K562 (cell line): ENCODE data around the gene NFILZ. TPM values are rescaled to one million over a fixed set of nuclear protein-coding genes. Genes with fewer than 3 reads are reported as not detected.
A peak's percentile ranks its signal among the peaks of the same experiment; 100 is the strongest.

ENCODE experiments used
- ATAC-seq: fragments of 200-7000 bp; cut with Tn5 transposase; 3 replicates; pipeline ENCODE4 v1.9.1; 2020; ENCODE audit warnings: moderate library complexity
- BruUV-seq: library from RNA; stranded (reverse); fragments of 400-500 nt; replicated peaks from 2 replicates; lab custom pipeline; 2021; lab: Mats Ljungman, UMichigan
- CTCF ChIA-PET: fragments of 300-600 bp; formaldehyde crosslinking; extraction: SDS; loops from one replicate; lab custom pipeline; 2021; ENCODE audit warnings: low intra/inter-chr PET ratio; lab: Yijun Ruan, JAX
- POLR2A ChIA-PET: fragments of 300-600, 350-650 bp; sonication (Branson Sonifier 250); formaldehyde crosslinking; extraction: SDS; loops from one replicate; lab custom pipeline; 2021; ENCODE audit warnings: antibody characterized with exemption, inconsistent platforms; lab: Yijun Ruan, JAX
- DNase-seq, 4 experiments: peaks; one replicate each; pipeline versions ENCODE4 v3.0.0 to v3.0.0-alpha.2; 2011 to 2018; ENCODE audit warnings: low spot score in 3 of 4, mixed read lengths in 3 of 4; ENCODE audit errors: extremely low read depth in 1 of 4
- FAIRE-seq: peaks from 2 replicates; lab custom pipeline; 2011; peaks lifted over from hg19 to GRCh38; lab: Jason Lieb, UNC
- H2AFZ ChIP-seq: 2 replicates; pipeline ENCODE4 v1.6.0; 2011; ENCODE audit warnings: low read depth, low read length, control low read depth, inconsistent platforms
- H3K27ac ChIP-seq: fragments of 200-600 bp; 3 replicates; pipeline ENCODE4 v1.8.0; 2011; ENCODE audit warnings: low read depth, mild to moderate bottlenecking, control low read depth, inconsistent platforms, low read length, moderate library complexity, mixed read lengths; ENCODE audit errors: extremely low read depth
- H3K27me3 ChIP-seq, 2 experiments: fragments of 300-600 bp in 1 of 2; 2 replicates in 1 of 2; 3 replicates in 1 of 2; pipeline versions ENCODE4 v1.6.0 to v1.8.0; 2011; ENCODE audit warnings: inconsistent platforms in 2 of 2, low read length in 2 of 2, mild to moderate bottlenecking in 1 of 2, mixed read lengths in 1 of 2, moderate library complexity in 1 of 2; ENCODE audit not compliant: control insufficient read depth in 2 of 2, insufficient read depth in 2 of 2
- H3K36me3 ChIP-seq: fragments of 300-600 bp; 3 replicates; pipeline ENCODE4 v1.8.0; 2011; ENCODE audit warnings: mild to moderate bottlenecking, low read length, inconsistent platforms; ENCODE audit not compliant: control insufficient read depth, insufficient read depth
- H3K4me1 ChIP-seq, 2 experiments: fragments of 200-600 bp in 1 of 2; replicated peaks in 1 of 2; 2 replicates in 1 of 2; 3 replicates in 1 of 2; pipeline versions ENCODE4 v1.5.1 to v1.8.0; 2011; ENCODE audit warnings: inconsistent platforms in 2 of 2, low read length in 2 of 2, mild to moderate bottlenecking in 1 of 2, mixed read lengths in 1 of 2, moderate library complexity in 1 of 2; ENCODE audit not compliant: control insufficient read depth in 2 of 2, insufficient read depth in 2 of 2
- H3K4me2 ChIP-seq: 2 replicates; pipeline ENCODE4 v1.6.1; 2011; ENCODE audit warnings: low read length, control low read depth, inconsistent platforms, mixed read lengths; ENCODE audit not compliant: insufficient read depth
- H3K4me3 ChIP-seq: fragments of 200-600 bp; sonication (generic), shearing (Covaris generic); 2 replicates; pipeline ENCODE4 v1.5.1; 2016; ENCODE audit warnings: control low read depth, inconsistent platforms
- H3K79me2 ChIP-seq: fragments of 200-600 bp; 3 replicates; pipeline ENCODE4 v1.8.0; 2011; ENCODE audit warnings: low read length, inconsistent platforms; ENCODE audit not compliant: control insufficient read depth, insufficient read depth
- H3K9ac ChIP-seq, 2 experiments: 2 replicates each; pipeline versions ENCODE4 v1.6.0 to v1.6.1; 2011; ENCODE audit warnings: low read depth in 2 of 2, low read length in 2 of 2, control low read depth in 1 of 2, inconsistent platforms in 1 of 2, mild to moderate bottlenecking in 1 of 2, mixed read lengths in 1 of 2; ENCODE audit not compliant: insufficient read depth in 1 of 2
- H3K9me1 ChIP-seq: one replicate; pipeline ENCODE4 v1.6.0; 2011; ENCODE audit warnings: inconsistent platforms, mild to moderate bottlenecking, low read length, moderate library complexity; ENCODE audit not compliant: control insufficient read depth, insufficient read depth
- H3K9me3 ChIP-seq: replicated peaks from 2 replicates; pipeline ENCODE4 v1.5.1; 2011; ENCODE audit warnings: low read depth, low read length, inconsistent platforms; ENCODE audit not compliant: control insufficient read depth, insufficient read depth
- H4K20me1 ChIP-seq: replicated peaks from 2 replicates; pipeline ENCODE4 v1.6.1; 2011; ENCODE audit warnings: low read length, inconsistent platforms, mixed read lengths; ENCODE audit not compliant: control insufficient read depth, insufficient read depth
- BRF1 ChIP-seq: IDR thresholded peaks from 3 replicates; pipeline ENCODE4 v1.6.1; 2011; ENCODE audit warnings: borderline replicate concordance, mild to moderate bottlenecking; ENCODE audit not compliant: insufficient read length; ENCODE audit errors: extremely low read depth
- E2F6 ChIP-seq, 2 experiments: IDR thresholded peaks; 2 replicates each; pipeline ENCODE4 v1.6.1; 2011; ENCODE audit warnings: borderline replicate concordance in 1 of 2, control low read depth in 1 of 2, low read depth in 1 of 2, low read length in 1 of 2, mild to moderate bottlenecking in 1 of 2, mixed read lengths in 1 of 2, moderate library complexity in 1 of 2; ENCODE audit not compliant: insufficient read depth in 1 of 2, insufficient read length in 1 of 2, poor library complexity in 1 of 2, severe bottlenecking in 1 of 2; ENCODE audit errors: extremely low read depth in 1 of 2
- L3MBTL2 ChIP-seq: fragments of 450-650 bp; IDR thresholded peaks from 2 replicates; pipeline ENCODE4 v1.6.1; 2016; ENCODE audit warnings: mild to moderate bottlenecking, moderate library complexity
- MNT ChIP-seq, 2 experiments: fragments of 450-650 bp; conservative IDR thresholded peaks; 2 replicates each; pipeline ENCODE4 v1.6.1; 2017; ENCODE audit warnings: mild to moderate bottlenecking in 2 of 2, moderate library complexity in 2 of 2
- WGBS: fragments of 100-300 bp; shearing (Covaris generic); methylation state at CpG from one replicate; pipeline ENCODE4 v1.1.6; 2016; ENCODE audit warnings: low coverage, mixed read lengths; ENCODE audit not compliant: insufficient coverage; ENCODE audit errors: missing lambda C conversion rate; 5-methylcytosine and 5-hydroxymethylcytosine counted together
- in situ Hi-C: fragments of 300-500 bp; cut with MboI; formaldehyde crosslinking; loops from 4 replicates; pipeline ENCODE4 v1.15.0; 2018; ENCODE audit warnings: inconsistent platforms, mixed read lengths
- intact Hi-C: fragments of 100-400 bp; cut with micrococcal nuclease; formaldehyde crosslinking; loops from 2 replicates; pipeline ENCODE4 v1.14.2; 2022
- polyA plus RNA-seq, 8 experiments: library from polyadenylated mRNA; depleted of rRNA in 4 of 8; stranded (reverse) in 5 of 8; unstranded in 3 of 8; fragments of >200 nt; fragmentation: Nextera tagmentation in 2 of 8; fragmentation: Illumina TruSeq in 1 of 8; extraction: Ambion mirVana in 2 of 8; extraction: Trizol in 1 of 8; gene quantifications; 2 replicates each; pipeline versions ENCODE4 v1.2.1 to v1.2.3, GENCODE V29; 2011 to 2014; ENCODE audit warnings: inconsistent platforms in 1 of 8, missing spikeins in 1 of 8
- total RNA-seq, 7 experiments: library from RNA; depleted of rRNA in 6 of 7; stranded (reverse); fragments of >200 nt in 6 of 7; fragmentation: Illumina TruSeq in 2 of 7; extraction: Trizol in 2 of 7; gene quantifications; 2 replicates each; pipeline versions ENCODE4 v1.2.1 to v1.2.3, GENCODE V29; 2011 to 2021; ENCODE audit warnings: low replicate concordance in 1 of 7
- TF ChIP-seq, protein P1 (sequence below): sonication (generic); formaldehyde crosslinking; IDR thresholded peaks from 2 replicates; pipeline ENCODE4 v1.8.0; 2022; ENCODE audit warnings: missing genetic modification reagents, mild to moderate bottlenecking, borderline replicate concordance

NFILZ gene
- total and polyA plus RNA-seq, 9 of the 15 experiments (the other 6 are each of a cell fraction or from before 2014, with no cell fraction given): not detected

DNA sequence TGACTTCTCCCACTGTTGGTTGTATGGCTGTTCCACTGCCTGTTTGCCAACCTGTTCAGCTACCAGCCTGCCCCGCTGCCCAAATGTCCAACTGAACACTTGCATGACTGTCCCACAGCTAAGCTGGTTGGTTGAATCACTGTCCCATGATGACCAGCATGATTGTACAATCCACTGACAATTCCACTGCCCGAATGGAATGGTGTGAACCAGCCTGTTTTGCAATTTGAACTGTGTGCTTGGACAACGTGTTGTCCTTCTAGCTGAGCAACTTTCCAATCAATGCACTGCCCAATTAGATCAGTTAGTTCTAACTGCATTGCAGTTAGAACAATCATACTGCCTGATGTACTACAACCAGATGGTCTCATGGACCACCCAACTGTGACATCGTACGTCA lies 28.6 kb upstream of the NFILZ start (continued):
- TF ChIP-seq MNT (conservative IDR thresholded peaks at IDR 0.05): no peak

DNA sequence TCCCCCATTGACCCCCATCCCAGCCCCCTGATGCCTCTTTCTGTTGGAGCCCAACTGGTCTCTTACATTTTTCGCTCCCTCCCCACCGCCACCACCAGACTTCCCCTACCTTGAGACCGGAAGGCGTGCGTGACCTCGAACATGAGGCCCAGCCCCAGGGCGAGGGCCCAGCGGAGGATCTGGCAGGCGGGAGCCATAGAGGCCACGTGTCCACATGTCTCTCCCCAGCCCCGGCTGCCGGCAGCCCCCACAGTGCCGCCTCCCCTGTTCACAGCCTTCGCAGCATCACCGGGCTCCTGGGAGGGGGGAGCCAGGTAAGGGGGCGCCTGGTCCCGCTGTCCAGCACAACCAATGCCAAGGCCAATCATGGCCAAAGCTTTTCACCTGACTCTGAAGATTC lies 24.9 kb upstream of the NFILZ start:
- H3K27me3 ChIP-seq: peaks cover 16 to 61% of the 10 kb centered on the region in 2 experiments

More for the DNA sequence above, 24.9 kb upstream of the NFILZ start:
- H3K9me3 ChIP-seq: no peaks in the 10 kb centered on the region
- H3K4me3 ChIP-seq: no peak overlapping the region
- H3K4me2 ChIP-seq: no peak overlapping the region
- H3K4me1 ChIP-seq: peaks cover 6 to 27% of the 10 kb centered on the region in 2 experiments; a peak in 3 of 5 replicates
- H3K36me3 ChIP-seq: no peaks in the 10 kb centered on the region
- H4K20me1 ChIP-seq: no peaks in the 10 kb centered on the region
- ChIA-PET CTCF (interaction anchor here (0.5 kb wide), 1 partner anchor 132 kb away, joined by 4 read pairs; no protein-coding TSS in a partner anchor), POLR2A (interaction anchor here (0.9 kb wide), 1 partner anchor 10 kb away, joined by 5 read pairs; no protein-coding TSS in a partner anchor)
- no peak overlapping the region for H3K27ac ChIP-seq
- no peak overlapping the region for H3K9ac ChIP-seq
- ATAC-seq: no peak
- no peaks in the 10 kb centered on the region for H3K9me1 ChIP-seq
- 16% methylated on average over 16 of the region's 17 CpGs for WGBS
- in situ Hi-C loops (no loop called here), intact Hi-C loops (no loop called here)
- H2AFZ ChIP-seq: no peak overlapping the region
- no TSS peak for BruUV-seq
- no peak for FAIRE-seq
- no peak for TF ChIP-seq BRF1
- TF ChIP-seq, protein P1, sequence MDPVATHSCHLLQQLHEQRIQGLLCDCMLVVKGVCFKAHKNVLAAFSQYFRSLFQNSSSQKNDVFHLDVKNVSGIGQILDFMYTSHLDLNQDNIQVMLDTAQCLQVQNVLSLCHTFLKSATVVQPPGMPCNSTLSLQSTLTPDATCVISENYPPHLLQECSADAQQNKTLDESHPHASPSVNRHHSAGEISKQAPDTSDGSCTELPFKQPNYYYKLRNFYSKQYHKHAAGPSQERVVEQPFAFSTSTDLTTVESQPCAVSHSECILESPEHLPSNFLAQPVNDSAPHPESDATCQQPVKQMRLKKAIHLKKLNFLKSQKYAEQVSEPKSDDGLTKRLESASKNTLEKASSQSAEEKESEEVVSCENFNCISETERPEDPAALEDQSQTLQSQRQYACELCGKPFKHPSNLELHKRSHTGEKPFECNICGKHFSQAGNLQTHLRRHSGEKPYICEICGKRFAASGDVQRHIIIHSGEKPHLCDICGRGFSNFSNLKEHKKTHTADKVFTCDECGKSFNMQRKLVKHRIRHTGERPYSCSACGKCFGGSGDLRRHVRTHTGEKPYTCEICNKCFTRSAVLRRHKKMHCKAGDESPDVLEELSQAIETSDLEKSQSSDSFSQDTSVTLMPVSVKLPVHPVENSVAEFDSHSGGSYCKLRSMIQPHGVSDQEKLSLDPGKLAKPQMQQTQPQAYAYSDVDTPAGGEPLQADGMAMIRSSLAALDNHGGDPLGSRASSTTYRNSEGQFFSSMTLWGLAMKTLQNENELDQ (CRISPR knock-in tag): no peak
- peak in 1 of 2 experiments; percentile 73 for TF ChIP-seq E2F6 (IDR thresholded peaks at IDR 0.05; ENCODE audit: borderline replicate concordance in 1 of 2, extremely low read depth in 1 of 2, insufficient read depth in 1 of 2, insufficient read length in 1 of 2, low read depth in 1 of 2, low read length in 1 of 2, poor library complexity in 1 of 2, severe bottlenecking in 1 of 2)
- TF ChIP-seq L3MBTL2: 0 out of 2 replicates have a peak, but pooled peaks have one; percentile 13
- H3K79me2 ChIP-seq: no peaks in the 10 kb centered on the region
- DNase-seq: no peak
